HuH-7.5 (cell line): ENCODE measurements around the gene MYLIP.
A peak's percentile ranks its signal among the peaks of the same experiment; 100 is the strongest.
"Not testable (repeated sequence)": the region's sequence is repeated elsewhere in the genome, so short reads cannot be mapped to it uniquely, and the experiment has no call there.

Source experiments
- DNase-seq: peaks from one replicate; pipeline ENCODE4 v3.0.0; 2011; ENCODE audit warnings: low spot score

MYLIP gene

DNA sequence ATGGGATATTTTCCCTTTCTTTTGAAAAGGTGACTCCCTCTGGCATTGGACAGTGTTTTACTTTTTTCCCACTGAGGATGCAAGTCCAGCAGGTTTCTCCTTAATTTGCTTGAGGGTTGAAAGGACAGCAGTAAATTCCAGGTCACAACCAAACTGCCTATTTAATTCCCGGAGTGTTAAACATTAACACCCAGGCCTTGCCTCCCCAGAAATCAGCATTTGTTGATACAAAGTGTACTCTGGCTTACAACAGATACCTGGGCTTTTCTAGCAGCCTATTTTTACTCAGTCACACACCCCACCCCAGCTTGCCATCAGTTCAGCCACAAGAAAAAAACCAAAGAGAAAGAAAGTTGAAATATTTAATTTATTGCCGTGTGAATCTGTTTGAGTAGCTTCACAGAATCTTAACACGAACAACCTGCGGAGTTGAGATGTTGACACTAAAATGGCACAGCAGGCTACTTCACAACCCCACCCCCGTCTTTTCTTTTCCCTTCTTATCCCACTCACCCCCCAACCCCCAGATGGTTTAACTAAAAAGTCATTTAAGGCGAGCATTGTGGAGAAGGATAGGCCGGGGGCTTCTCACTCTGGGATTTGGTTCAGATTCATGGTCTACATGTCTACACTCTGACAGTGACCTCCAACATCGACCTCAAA is 45.7 kb downstream of the MYLIP start:
- DNase-seq = no peak

DNA sequence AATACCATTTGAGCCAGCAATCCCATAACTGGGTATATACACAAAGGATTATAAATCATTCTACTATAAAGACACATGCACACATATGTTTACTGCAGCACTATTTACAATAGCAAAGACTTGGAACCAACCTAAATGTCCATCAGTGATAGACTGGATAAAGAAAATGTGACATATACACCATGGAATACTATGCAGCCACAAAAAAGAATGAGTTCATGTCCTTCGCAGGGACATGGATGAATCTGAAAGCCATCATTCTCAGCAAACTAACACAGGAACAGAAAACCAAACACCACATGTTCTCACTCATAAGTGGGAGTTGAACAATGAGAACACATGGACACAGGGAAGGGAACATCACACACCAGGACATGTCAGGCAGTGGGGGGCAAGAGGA is 47.7 kb downstream of the MYLIP start:
- DNase-seq = not testable (repeated sequence)

DNA sequence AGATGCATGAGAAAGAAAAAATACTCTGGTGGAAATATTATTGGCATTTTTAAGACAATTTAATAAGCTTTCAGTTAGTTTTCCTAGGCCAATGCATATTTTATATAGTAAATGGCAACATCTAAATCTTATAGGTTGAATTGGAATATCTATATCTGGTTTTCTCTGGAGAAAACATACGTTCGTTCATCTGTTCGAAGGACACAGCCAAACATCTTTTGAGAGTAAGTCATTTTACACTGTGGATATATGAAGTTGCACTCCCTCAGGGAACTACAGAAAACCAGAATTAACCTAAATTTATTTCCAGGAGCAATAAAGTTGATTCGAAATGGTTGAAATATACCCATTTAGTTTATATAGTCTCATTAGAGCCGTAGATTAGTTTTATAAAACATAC is 49.0 kb downstream of the MYLIP start:
- DNase-seq = no peak

DNA sequence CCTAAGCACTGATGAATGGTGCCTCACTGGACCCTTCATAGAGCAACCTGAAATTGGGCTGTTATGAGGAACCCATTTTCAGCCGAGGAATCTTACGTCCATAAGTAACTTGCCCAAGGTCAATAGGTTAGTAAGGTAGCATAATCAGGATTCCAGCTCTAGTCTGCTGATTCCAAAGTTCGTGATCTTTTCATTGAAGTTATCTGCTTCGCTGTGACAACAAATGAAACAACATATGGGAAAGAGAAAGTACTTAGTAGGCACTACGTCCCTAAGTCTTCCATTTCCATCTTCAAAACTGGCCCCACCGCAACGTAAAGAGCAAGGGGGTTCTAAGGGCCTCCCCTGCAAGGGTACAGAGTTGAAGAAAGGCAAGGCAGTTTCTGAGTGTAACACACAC is 49.5 kb downstream of the MYLIP start:
- DNase-seq = no peak

DNA sequence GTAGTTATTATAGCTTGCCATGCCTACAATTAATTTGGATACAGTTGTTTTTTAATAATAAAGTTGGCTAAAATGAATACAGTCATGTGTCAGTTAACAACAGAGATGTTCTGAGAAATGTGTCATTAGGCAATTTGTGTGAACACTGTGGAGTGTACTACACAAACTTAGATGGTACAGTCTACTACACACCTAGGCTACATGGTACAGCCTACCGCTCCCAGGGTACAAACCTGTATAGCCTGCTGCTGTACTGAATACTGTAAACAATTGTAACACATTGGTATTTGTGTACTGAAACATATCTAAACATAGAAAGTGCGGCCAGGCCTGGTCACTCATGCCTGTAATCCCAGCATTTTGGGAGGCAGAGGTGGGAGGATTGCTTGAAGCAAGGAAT is 50.2 kb downstream of the MYLIP start:
- no peak for DNase-seq

DNA sequence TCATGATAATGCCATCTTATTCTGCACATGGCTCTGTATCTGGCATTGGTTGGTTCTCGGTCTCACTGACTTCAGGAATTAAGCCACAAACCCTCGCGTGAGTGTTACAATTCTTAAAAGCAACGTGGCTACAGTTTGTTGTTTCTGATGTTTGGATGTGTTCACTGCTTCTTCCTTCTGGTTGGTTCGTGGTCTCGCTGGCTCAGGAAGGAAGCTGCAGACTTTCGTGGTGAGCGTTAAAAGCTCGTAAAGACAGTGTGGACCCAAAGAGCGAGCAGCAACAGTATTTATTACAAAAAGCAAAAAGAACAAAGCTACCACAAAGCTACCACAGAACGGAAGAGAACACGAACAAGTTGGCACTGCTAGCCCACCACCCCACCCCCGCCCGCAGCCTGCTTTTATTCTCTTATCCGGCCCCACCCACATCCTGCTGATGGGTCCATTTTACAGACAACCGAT is 51.1 kb downstream of the MYLIP start:
- no peak for DNase-seq

DNA sequence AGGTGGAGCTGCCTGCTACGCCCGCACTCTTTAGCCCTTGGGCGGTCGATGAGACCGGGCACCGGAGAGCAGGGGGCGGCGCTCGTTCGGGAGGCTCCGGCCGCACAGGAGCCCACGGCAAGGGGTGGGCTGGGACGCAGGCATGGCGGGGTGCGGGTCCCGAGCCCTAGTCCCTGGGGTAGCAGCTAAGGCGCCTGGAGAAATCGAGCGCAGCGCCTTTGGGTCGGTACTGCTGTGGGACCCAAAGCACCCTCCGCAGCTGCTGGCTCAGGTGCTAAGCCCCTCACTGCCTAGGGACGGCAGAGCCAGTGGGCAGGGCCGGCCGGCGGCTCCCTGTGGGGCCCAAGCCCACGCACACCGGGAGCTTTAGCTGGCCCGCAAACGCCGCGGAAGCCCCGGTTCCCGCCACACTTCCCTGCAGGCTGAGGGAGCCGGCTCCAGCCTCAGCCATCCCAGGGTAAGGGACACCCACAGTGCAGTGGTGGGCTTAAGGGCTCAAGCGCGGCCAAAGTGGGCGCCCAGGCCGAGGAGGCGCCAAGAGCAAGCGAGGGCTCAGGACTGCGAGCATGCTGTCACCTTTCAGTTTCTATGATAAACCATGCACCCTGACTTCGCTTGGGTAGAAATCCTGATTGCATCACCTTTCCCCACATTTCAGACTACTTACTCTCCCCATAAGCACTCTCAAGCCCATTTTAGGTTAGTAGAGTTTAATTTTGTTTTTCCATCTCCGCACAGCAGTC is 52.0 kb downstream of the MYLIP start:
- DNase-seq = no peak

DNA sequence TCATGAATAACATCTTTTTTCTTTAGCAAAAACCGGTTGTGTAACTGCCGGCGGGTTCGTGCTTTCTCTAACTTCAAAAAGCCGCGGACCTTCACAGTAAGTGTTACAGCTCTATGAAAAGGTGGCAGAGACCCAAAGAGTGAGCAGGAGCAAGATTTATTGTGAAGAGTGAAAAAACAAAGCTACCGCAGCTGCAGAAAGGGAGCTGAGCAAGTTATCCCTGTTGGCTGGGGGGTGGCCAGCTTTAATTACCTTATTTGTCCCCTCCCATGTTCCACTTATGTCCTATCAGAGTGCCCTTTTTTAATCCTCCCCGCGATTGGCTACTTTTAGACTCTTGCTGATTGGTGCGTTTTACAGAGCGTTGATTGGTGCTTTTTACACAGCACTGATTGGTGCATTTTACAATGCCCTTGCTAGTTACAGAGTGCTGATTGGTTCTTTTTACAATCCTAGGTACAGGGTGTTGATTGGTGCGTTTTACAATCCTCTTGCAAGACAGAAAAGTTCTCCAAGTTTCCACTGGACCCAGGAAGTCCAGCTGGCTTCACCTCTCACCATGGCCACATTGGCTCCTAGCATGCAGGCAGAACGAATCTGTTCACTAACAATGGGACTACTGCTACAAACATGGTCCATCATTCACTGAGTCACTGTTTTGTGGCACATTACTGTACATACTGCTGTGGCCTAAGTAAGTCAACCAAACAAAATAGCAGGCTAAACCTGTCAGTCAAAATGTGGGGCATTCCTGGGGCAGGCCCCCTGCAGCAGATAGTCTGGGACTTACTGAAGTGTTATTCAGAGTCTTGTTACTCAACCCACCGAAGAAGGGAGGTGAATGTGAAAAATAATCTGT is 52.8 kb downstream of the MYLIP start:
- no peak for DNase-seq

DNA sequence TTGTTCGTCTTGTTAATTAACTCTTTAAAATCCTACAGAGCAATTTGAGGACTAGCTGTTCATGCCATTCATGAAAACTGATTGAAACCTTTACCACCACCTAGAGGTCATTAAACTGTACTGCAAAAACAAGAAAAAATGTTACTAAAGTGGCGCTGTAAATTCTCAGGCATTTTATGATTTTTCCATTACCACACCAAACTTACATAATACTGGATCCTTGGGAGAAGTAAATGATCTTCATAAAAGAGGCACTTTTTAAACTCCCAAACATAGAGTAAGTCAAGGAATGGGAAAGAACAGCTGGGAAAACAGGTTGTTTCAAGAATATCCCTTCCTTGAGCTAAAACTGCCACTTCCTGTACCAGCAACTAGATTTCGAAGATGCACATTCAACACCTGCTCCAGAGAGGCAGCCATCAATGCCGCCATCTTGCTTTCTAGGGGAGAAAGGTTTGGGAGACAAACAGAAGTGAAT is 54.3 kb downstream of the MYLIP start:
- DNase-seq = no peak

DNA sequence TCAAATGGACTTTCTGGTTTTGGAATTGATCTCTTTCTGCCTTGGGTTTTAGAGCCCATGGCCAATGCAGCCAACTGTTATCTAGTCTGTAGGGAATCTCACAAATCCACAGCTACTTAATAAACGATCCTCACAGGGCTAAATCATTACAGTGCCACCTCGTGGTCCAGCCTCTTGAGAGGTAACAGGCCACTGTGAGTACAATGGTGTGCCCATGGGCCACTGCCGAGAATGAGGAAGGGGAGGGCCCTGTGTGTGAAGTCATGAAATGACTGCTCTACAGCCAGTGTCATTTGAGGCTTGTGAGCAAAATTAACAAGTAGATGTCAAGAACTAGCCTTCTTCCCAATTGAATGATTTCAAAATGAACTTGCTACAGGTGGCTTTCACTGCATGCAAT is 55.2 kb downstream of the MYLIP start:
- peak; percentile 16 for DNase-seq

DNA sequence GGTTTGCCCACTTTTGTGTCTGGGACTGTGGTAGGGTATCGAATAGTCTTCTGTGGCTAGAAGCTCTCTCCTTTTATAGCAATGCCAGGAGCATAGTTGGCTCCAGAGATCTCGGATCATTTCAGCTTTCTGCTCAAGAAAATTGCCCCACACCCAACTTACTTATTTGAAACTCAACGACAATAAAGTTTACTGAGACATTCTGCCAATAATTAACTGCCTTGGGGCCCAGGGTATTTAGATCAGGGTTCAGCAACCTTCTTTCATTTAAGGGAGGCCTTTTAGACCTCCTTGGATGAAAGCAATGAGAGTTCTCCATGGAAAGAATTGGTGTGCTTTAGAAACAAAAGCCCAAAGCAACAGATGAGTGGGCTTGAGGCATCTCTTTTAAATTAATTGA is 55.7 kb downstream of the MYLIP start:
- no peak for DNase-seq

DNA sequence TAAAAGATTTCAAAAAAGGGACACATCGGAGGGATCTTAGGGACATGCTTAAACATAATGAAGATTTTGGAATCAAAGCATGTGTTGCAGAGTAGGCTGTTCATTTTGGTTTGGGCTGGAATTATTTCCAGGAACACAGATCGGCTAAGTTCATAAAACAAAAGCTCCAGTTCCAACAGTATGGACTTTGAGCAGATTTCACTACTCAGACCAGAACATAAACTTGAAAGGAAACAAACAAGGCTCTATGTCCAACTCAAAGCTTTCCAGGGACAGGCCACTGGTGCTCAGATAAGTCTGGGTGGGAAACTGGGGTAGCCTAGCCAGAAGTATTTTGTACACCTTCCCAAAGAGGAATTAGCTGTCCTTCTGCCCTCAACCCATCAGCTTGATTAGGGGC is 58.3 kb downstream of the MYLIP start:
- DNase-seq = no peak

DNA sequence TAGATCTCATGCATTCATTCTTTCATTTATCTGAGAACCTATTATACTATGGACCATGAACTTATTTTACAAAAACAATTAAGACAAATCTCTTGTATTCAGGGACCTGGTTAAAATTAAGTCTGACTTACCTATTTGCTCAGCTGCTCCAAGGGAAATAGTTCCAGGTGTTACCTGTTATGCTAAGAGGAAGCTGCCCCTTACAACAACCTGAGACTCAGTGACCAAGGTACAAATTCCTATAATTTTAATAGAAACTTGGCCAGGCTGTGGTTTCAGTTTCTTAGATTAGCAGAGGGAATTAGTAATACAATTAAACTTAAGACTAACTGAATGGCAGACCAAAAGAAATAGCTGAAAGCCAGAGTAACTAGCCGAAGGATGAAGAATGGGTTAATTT is 61.3 kb downstream of the MYLIP start:
- DNase-seq = no peak

DNA sequence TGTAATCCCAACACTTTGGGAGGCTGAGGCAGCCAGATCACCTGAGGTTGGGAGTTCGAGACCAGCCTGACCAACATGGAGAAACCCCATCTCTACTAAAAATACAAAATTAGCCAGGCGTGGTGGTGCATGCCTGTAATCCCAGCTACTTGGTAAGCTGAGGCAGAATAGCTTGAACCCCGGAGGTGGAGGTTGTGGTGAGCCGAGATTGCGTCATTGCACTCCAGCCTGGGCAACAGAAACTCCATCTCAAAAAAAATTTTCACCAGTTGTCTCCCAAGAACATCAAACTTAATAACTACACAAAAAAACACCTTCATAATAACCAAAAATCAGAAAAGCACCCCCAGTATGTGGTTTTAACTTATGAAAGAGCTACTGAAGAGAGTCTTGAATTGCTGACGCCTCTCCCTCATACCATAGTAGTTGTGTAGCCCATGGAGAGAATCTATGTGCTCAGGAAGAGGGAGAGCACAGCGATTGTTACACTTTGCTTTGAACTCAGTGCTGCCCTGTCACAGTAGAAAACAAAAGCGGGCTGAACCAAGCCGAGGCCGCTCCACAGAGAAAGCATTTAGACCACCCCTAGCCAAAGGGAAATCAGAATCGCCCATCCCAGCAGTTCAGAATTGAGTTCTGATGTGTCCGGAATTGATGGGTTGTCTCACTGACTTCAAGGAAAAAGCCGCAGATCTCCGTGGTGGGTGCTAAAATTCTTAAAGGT is 67.5 kb downstream of the MYLIP start:
- no peak for DNase-seq

DNA sequence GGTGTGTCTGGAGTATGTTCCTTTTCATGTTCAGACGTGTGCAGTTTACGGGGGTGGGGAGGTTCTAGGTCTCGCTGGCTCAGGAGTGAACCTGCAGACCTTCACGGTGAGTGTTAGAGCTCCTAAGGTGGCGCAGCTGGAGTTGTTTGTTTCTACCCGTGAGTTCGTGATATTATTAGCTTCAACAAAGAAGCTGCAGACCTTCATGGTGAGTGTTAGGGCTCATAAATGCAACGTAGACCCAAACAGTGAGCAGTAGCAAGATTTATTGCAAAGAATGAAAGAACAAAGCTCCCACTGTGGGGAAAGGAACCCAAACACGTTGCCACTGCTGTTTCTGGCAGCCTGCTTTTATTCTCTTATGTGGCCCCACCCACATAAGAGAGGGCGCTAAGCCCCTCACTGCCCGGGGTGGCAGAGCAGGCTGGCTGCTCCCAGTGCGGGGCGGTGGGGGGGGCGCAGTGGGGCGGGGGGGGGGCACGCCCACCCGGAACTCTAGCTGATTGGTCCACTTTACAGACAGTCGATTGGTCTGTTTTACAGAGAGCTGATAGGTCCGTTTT is 68.2 kb downstream of the MYLIP start:
- DNase-seq = no peak
